Panc1 (cell line): Measurements from ENCODE around the gene CCDC83. TPM values are rescaled to one million over a fixed set of nuclear protein-coding genes. Genes with fewer than 3 reads are reported as not detected.

ENCODE experiments used
- ATAC-seq: fragments of 200-7000 bp; cut with Tn5 transposase; 2 replicates; pipeline ENCODE4 v1.9.1; 2020; ENCODE audit warnings: mild to moderate bottlenecking, moderate library complexity
- BruUV-seq: library from RNA; stranded (reverse); fragments of 400-500 nt; replicated peaks from 2 replicates; lab custom pipeline; 2021; lab: Mats Ljungman, UMichigan
- CTCF ChIA-PET: fragments of 300-600 bp; sonication (Branson Sonifier 250); formaldehyde crosslinking; loops from one replicate; lab custom pipeline; 2022; ENCODE audit warnings: antibody characterized with exemption; lab: Charles Lee
- POLR2A ChIA-PET: fragments of 300-600 bp; sonication (Branson Sonifier 250); formaldehyde crosslinking; loops from one replicate; lab custom pipeline; 2022; ENCODE audit warnings: antibody characterized with exemption; lab: Charles Lee
- DNase-seq: peaks from one replicate; pipeline ENCODE4 v3.0.0-alpha.2; 2010; ENCODE audit warnings: low read depth, low spot score
- H3K27ac ChIP-seq: 2 replicates; pipeline ENCODE4 v1.5.1; 2011; ENCODE audit warnings: mild to moderate bottlenecking, low read length, inconsistent platforms
- H3K27me3 ChIP-seq: fragments of 200-500 bp; sonication (Bioruptor generic); 2 replicates; pipeline ENCODE4 v1.6.0; 2014; ENCODE audit warnings: low read length, inconsistent platforms; ENCODE audit not compliant: control insufficient read depth, insufficient read depth
- H3K36me3 ChIP-seq: fragments of 200-500 bp; sonication (Bioruptor generic); 2 replicates; pipeline ENCODE4 v1.5.1; 2014; ENCODE audit warnings: inconsistent platforms, mild to moderate bottlenecking, low read length, moderate library complexity; ENCODE audit not compliant: control insufficient read depth, insufficient read depth
- H3K4me1 ChIP-seq: 2 replicates; pipeline ENCODE4 v1.5.1; 2011; ENCODE audit warnings: inconsistent platforms, mild to moderate bottlenecking, low read length, moderate library complexity; ENCODE audit not compliant: control insufficient read depth, insufficient read depth
- H3K4me3 ChIP-seq, 2 experiments: 2 replicates each; pipeline ENCODE4 v1.5.1; 2011 to 2012; ENCODE audit warnings: low read depth in 2 of 2, low read length in 2 of 2, mild to moderate bottlenecking in 2 of 2, inconsistent platforms in 1 of 2, moderate library complexity in 1 of 2
- H3K9me3 ChIP-seq: fragments of 200-500 bp; sonication (Bioruptor generic); 2 replicates; pipeline ENCODE4 v1.5.1; 2014; ENCODE audit warnings: low read depth, mild to moderate bottlenecking, inconsistent platforms, low read length, moderate library complexity; ENCODE audit not compliant: control insufficient read depth, insufficient read depth
- POLR2AphosphoS5 ChIP-seq: IDR thresholded peaks from 2 replicates; pipeline ENCODE4 v1.6.1; 2012; ENCODE audit warnings: mild to moderate bottlenecking, low read depth, low read length, moderate library complexity
- SIN3A ChIP-seq: IDR thresholded peaks from 2 replicates; pipeline ENCODE4 v1.6.1; 2012; ENCODE audit warnings: low read depth, mild to moderate bottlenecking, low read length, moderate library complexity, borderline replicate concordance; ENCODE audit not compliant: insufficient read depth
- TCF7L2 ChIP-seq: IDR thresholded peaks from 2 replicates; pipeline ENCODE4 v1.6.1; 2011; ENCODE audit warnings: mild to moderate bottlenecking, low read depth, low read length, inconsistent platforms
- in situ Hi-C: cut with HindIII; loops from 2 replicates; pipeline ENCODE4 v1.10.0; 2016; ENCODE audit warnings: low sequenced_read_pairs, low pct_unique_long_range_greater_than_20kb
- intact Hi-C: fragments of 100-400 bp; cut with micrococcal nuclease; formaldehyde crosslinking; loops from one replicate; pipeline ENCODE4 v1.10.0; 2022; ENCODE audit not compliant: unreplicated experiment
- total RNA-seq: library from RNA; stranded (reverse); gene quantifications from one replicate; pipeline ENCODE4 v1.2.1, GENCODE V29; 2021; ENCODE audit not compliant: unreplicated experiment
- TF ChIP-seq, protein P1 (sequence below), 2 experiments: IDR thresholded peaks; 2 replicates each; pipeline ENCODE4 v1.6.1; 2011 to 2012; ENCODE audit warnings: low read depth in 2 of 2, control low read depth in 1 of 2, low read length in 1 of 2, mild to moderate bottlenecking in 1 of 2, moderate library complexity in 1 of 2; ENCODE audit not compliant: insufficient read depth in 1 of 2
- TF ChIP-seq, protein P2 (sequence below): fragments of 450-650 bp; IDR thresholded peaks from 2 replicates; pipeline ENCODE4 v1.5.1; 2017; ENCODE audit warnings: mild to moderate bottlenecking

Gene CCDC83
- total RNA-seq, 1 experiment from 2014 or later, result not detected

DNA sequence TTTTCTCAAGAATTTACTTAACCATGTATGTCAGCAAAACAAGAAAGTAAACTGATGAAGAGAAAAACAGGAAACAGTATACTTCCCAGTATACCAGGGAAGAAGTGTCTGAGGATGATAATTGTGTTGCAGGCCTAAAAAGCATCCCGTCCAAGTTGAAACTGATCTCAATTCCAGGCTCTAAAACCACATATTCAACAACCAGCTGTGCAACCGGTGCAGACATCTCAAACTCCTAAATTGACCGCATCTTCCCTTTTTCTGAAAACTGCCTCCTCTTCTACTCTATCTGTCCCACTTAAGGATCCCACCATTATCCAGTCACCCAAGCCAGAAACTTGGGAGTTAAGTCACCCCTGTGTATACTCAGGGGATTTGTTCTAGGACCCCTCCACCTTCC lies 47.2 kb downstream of the CCDC83 start:
- CTCF ChIA-PET, result no interaction called here
- Histone ChIP-seq H3K27ac (no peak overlapping the region), H3K9me3 (no peaks in the 10 kb centered on the region), H3K27me3 (no peaks in the 10 kb centered on the region), H3K4me3 (no peak overlapping the region), H3K4me1 (no peaks in the 10 kb centered on the region), H3K36me3 (no peaks in the 10 kb centered on the region)
- POLR2A ChIA-PET, result no interaction called here
- no TSS peak for BruUV-seq
- ATAC-seq (no peak), DNase-seq (no peak)
- TF ChIP-seq, protein P1, sequence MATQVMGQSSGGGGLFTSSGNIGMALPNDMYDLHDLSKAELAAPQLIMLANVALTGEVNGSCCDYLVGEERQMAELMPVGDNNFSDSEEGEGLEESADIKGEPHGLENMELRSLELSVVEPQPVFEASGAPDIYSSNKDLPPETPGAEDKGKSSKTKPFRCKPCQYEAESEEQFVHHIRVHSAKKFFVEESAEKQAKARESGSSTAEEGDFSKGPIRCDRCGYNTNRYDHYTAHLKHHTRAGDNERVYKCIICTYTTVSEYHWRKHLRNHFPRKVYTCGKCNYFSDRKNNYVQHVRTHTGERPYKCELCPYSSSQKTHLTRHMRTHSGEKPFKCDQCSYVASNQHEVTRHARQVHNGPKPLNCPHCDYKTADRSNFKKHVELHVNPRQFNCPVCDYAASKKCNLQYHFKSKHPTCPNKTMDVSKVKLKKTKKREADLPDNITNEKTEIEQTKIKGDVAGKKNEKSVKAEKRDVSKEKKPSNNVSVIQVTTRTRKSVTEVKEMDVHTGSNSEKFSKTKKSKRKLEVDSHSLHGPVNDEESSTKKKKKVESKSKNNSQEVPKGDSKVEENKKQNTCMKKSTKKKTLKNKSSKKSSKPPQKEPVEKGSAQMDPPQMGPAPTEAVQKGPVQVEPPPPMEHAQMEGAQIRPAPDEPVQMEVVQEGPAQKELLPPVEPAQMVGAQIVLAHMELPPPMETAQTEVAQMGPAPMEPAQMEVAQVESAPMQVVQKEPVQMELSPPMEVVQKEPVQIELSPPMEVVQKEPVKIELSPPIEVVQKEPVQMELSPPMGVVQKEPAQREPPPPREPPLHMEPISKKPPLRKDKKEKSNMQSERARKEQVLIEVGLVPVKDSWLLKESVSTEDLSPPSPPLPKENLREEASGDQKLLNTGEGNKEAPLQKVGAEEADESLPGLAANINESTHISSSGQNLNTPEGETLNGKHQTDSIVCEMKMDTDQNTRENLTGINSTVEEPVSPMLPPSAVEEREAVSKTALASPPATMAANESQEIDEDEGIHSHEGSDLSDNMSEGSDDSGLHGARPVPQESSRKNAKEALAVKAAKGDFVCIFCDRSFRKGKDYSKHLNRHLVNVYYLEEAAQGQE (IDR thresholded peaks at IDR 0.05; ENCODE audit: insufficient read depth in 1 of 2, low read depth in 2 of 2, low read length in 1 of 2), result no peak
- TF ChIP-seq TCF7L2 (no peak), SIN3A (no peak), POLR2AphosphoS5 (no peak)
- TF ChIP-seq, protein P2, sequence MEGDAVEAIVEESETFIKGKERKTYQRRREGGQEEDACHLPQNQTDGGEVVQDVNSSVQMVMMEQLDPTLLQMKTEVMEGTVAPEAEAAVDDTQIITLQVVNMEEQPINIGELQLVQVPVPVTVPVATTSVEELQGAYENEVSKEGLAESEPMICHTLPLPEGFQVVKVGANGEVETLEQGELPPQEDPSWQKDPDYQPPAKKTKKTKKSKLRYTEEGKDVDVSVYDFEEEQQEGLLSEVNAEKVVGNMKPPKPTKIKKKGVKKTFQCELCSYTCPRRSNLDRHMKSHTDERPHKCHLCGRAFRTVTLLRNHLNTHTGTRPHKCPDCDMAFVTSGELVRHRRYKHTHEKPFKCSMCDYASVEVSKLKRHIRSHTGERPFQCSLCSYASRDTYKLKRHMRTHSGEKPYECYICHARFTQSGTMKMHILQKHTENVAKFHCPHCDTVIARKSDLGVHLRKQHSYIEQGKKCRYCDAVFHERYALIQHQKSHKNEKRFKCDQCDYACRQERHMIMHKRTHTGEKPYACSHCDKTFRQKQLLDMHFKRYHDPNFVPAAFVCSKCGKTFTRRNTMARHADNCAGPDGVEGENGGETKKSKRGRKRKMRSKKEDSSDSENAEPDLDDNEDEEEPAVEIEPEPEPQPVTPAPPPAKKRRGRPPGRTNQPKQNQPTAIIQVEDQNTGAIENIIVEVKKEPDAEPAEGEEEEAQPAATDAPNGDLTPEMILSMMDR, result no peak
- in situ Hi-C loops (no loop called here), intact Hi-C loops (no loop called here)

DNA sequence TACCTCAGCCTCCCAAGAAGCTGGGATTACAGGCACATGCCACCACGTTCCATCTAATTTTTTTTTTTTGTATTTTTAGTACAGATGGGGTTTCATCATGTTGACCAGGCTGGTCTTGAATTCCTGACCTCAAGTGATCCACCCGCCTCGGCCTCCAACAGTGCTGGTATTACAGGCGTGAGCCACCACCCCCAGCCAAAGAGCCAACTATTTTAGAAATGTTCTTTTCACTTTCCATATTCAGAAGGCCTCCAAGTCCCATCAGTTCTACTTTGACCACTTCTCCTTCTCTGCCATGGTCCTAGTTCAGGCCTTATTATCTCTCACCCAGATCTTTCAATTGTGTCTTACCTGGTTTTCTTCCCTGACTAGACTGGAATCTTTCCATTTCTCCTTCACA lies 48.2 kb downstream of the CCDC83 start:
- ChIA-PET CTCF (interaction anchor here (0.7 kb wide), 1 partner anchor 29 kb away, joined by 3 read pairs; no protein-coding TSS in a partner anchor), POLR2A (interaction anchor here (0.6 kb wide), 1 partner anchor 433 kb away, joined by 4 read pairs; no protein-coding TSS in a partner anchor)
- TF ChIP-seq SIN3A, result no peak
- TF ChIP-seq POLR2AphosphoS5, result no peak
- TF ChIP-seq TCF7L2, result no peak
- TF ChIP-seq, protein P2, result no peak
- TF ChIP-seq, protein P1 (IDR thresholded peaks at IDR 0.05; ENCODE audit: insufficient read depth in 1 of 2, low read depth in 2 of 2, low read length in 1 of 2), result no peak
- ATAC-seq (no peak), DNase-seq (no peak)
- Histone ChIP-seq H3K4me3 (no peak overlapping the region), H3K4me1 (no peaks in the 10 kb centered on the region), H3K36me3 (no peaks in the 10 kb centered on the region), H3K27me3 (no peaks in the 10 kb centered on the region), H3K27ac (no peak overlapping the region), H3K9me3 (no peaks in the 10 kb centered on the region)
- in situ Hi-C loops (no loop called here), intact Hi-C loops (no loop called here)
- BruUV-seq, result no TSS peak
